HG02852 (cell line): ENCODE measurements around the gene RNASE4.
A peak's percentile ranks its signal among the peaks of the same experiment; 100 is the strongest.

Source experiments
- ATAC-seq: cut with Tn5 transposase; IDR thresholded peaks from one replicate; pipeline ENCODE4 v1.9.1; 2021; ENCODE audit warnings: mild to moderate bottlenecking, moderate library complexity; ENCODE audit not compliant: unreplicated experiment

RNASE4 gene

DNA sequence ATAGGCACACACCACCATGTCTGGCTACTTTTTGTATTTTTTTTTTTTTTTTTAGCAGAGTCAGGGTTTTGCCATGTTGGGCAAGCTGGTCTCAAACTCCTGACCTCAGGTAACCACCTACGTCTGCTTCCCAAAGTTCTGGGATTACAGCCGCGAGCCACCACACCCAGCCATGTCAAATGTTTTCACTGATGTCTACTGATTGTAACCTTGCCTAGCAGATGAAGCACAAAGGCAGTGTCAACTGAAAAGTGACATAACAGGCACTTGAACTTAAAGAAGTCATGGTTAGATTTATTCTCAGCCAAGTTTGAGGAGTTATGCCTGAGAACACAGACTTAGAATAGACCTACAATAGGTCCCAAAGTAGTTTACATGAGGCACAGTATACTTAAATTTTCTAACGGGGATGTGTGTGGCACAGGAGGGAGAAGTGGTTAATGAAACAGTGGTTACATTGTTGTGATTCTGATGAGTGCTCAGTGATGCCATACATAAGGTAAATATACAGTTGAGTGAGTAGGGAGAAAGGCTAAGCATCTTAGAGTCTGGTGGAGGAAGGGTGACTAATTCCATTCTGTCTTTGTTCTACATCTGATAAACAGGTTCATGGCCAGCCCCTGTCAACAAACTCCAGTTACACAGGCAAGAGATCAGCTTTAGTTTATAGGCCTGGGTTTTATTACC is 12.6 kb upstream of the RNASE4 start:
- ATAC-seq, result peak; percentile 42

DNA sequence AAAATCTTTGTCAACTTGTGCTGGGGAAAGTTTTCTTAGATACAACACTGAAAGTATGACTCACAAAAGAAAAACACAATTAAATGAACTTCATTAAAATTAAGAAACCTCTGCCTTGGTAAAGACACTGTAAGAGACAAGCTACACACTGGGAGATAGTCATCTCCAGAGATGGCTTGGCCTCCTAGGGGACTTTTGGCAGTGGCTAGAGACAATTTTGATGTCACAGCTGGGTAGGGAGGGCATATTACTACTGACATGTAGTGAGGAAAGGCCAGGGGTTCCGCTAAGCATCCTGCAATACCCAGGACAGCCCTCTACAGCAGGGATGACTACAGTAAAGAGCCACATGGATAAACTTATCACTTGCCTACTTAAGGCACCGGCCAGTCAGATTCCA is 8.7 kb upstream of the RNASE4 start:
- peak; percentile 62 for ATAC-seq

DNA sequence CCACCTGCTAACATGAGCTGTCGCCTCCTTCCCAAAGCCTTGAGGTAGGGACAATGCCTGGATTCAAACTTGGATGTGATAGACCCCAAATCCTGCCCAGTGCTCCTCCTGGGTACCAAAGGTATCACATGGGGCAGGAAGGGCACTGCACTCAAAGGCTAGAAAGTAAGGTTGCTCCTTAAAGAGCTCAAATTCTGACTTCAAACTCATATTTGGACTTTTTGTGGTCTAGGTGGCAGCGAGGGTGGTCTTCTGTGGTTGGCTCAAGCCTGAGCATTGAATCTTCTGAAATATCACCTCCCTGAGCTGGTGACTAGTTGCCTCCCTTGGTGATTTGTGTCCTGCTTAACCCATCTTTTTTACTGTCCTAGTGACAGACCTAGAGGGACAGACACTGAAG is 8.3 kb upstream of the RNASE4 start:
- ATAC-seq, result no peak

DNA sequence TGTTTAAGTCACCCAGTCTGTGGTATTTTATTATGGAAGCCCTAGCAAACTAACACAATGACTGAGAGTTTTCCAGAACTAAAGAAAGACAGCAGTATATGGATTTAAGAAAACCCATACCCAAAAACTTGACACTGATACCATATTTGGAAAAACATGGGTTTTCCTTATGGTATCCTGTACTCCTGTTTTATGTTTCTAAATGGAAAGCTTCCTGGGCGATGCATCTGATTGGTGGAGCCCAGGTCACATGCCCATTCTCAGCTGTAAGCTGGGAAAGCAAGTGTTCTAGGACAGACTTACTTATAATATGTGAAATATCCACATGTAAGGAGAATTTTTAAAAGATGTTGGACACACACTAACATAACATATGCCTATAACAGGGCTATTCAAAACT is 4.5 kb upstream of the RNASE4 start:
- ATAC-seq, result no peak

DNA sequence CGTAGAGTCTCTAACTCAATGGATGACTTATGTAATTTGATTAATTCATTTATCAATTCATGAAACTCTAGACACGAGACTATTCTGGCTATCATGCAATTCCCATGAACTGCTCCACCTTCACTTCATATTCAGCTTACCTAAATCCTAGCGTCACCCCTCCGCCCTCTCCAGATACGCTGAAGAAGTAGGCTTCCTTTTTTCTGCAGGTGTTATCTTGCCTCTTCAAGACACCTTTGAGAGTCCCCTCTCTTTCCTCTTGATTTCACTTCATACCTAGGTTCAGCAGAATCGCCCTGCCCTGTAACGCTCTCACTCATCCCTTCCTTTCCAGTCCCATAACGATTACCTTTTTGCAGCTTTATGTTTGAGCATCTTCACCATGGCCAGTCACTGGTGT is 4.0 kb upstream of the RNASE4 start:
- ATAC-seq, result no peak

DNA sequence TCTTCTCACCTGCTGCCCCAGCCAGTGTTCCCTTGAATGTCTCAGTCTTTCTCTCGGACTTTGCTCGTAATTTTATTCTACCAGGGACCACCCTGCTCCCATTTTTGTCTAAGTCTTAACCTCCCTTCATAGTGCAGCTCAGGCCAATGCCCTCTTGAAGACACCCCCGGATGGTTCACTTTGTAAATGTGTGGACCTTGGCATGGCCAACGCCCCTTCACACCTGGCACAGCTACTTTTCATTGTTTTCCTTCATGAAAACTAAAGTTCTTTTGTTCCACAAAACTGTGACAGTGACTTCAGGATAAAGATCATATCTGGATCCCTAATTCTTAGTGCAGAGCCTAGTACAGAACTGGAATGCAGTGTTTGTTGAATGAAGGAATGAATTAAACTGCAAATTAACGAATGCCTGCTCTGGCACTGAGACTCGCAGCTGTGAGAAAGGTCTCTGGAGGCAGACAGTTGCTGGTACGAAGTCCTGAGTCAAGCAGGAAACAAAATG is 3.5 kb upstream of the RNASE4 start:
- ATAC-seq, result peak; percentile 26

DNA sequence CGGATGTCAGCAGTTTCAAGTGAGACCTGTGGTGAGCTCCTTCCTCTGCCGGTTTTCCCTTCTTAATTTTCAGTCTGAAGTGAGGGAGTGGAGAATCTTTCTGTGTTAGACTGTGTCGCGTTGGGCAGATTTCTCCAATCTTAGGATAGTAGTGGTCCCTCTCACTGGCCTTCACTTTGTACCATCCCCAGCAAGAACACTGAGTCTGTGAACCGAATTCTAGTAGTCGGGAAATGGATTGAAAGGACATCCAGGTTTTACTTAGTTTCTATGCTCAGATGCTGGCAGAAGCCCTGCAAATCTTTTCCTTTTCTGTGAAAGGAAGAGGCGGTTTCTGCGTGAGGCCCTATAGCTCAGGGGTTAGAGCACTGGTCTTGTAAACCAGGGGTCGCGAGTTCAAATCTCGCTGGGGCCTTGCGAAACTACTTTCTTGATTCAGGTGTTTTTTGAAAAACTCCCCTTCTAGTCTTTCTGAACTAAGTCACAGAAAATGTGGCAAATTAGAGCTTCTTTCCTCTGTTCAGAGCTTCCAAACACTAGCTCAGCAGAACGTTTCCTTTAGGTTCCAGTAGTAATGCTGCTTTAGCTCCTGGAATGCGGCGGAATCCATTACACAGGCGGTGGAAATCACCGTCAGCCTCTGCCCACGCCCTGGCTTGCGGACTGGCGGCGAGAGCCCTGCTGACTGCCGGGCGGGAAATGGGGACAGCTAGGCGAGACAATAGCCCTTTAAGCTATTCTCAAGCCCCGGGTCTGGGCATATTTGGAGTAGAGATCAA is 2.8 kb upstream of the RNASE4 start:
- ATAC-seq, result peak; percentile 22

DNA sequence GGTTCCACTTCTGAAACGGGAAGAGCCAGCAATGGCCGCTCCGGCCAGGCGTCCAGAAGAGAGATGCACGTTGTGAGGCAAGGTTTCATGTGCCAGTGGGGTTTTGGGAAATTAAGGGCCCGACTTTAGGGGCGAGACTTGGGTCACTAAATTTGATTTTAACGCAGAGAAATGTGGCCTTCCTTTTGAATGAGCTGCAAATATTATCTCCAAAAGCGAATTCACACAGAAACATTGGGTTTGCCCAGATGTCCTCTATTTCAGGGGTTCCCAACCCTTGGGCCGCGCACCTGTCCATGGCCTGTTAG is 2.3 kb upstream of the RNASE4 start:
- ATAC-seq, result no peak

DNA sequence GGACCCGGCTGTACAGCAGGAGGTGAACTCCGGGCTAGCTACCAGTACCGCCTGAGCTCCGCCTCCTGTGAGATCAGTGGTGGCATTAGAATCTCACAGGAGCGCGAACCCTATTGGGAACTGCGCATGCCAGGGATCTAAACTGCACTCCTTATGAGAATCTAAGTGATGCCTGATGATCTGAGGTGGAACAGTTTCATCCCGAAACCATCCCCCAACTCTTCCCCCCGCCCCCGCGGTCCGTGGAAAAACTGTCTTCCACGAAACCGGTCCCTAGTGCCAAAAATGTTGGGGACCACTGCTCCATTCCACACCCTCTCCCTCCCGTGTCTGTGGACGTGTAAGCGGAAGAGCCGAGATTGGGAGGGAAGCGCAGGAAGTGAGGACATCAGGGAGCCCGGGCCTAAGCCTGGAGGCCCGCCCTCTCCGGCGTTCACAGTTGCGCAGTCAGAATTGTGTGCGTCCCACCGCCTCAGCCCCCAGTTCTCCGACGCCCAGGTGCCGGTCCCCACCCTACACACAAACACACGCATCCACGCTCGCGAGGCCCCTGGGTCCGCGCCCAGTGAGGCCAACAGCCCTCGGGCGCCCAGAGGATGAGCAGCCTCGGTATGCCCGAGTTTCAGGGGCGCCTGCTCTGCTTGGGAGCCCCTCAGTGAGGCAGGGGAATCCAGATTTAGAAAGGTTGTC is 1.8 kb upstream of the RNASE4 start:
- peak; percentile 45 for ATAC-seq

DNA sequence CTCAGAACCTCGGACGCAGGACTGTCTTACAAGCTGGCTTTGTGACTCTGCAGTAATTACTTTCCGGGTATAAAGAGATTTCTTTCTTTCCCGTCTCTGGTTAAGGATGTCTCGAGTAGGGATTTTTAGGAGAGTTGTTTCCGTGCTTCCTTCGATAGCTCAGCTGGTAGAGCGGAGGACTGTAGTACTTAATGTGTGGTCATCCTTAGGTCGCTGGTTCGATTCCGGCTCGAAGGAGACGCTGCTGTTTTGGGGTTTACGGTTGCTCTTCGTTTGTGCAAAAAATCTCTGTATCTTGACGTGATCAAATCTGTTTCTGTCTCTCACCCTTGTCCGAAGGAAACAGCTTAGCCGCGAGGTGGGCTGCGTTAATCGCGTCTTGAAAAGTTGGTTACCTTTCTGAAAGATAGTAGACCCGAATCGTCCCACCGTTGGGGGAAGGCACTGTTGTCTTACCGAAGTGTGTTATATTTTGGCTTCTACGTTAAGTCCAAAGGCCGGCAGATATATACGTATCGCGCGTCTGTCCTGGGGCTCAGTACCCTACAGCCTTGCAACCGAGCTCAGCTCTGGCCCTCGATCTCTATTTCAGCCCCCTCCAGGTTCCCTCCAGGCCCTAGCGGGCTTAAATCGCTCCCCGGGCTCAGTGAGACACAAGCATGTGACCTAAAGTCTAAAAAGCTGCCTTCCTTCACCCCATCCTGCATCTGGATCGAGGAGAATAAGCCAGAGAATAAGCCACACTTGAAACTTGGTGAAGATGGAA is 1.1 kb upstream of the RNASE4 start:
- ATAC-seq, result peak; percentile 28

DNA sequence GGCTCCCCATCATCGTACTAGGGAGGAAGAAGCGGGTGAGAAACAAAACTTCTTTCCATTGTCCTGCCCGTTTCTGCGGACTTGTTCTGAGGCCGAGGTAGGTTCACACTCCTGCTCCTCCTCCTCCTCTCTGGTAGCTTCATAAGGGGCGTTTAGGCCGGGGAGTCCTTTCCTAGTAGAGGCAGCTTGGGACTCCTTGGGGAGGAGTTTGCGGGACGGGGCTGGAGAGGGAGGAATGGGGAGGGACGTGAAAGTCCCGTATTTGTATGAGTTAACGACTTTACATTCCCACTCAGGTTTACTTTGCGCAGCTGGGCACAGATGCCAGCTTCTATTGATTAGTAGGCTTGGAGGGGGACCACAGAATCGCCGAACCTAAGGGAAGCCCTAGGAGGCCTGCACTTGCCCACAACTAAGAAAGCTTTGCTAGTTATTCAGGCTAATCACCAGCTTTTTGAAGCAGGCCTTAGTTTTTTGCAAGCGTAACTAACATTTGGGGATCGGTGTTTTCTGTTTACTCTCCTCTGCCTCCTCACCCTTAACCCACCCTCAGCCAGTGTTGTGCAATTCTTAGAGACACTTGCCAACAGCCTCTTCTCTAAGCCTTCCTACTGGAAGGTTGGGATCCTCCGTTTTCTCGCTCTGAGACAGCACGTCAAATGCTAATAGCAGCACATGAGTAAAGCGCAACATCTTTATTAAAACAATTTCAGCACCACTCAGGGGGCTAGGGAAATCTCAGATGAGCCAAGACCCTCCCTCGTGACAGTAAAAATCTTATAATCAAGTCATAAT is 499 bp downstream of the RNASE4 start:
- no peak for ATAC-seq

DNA sequence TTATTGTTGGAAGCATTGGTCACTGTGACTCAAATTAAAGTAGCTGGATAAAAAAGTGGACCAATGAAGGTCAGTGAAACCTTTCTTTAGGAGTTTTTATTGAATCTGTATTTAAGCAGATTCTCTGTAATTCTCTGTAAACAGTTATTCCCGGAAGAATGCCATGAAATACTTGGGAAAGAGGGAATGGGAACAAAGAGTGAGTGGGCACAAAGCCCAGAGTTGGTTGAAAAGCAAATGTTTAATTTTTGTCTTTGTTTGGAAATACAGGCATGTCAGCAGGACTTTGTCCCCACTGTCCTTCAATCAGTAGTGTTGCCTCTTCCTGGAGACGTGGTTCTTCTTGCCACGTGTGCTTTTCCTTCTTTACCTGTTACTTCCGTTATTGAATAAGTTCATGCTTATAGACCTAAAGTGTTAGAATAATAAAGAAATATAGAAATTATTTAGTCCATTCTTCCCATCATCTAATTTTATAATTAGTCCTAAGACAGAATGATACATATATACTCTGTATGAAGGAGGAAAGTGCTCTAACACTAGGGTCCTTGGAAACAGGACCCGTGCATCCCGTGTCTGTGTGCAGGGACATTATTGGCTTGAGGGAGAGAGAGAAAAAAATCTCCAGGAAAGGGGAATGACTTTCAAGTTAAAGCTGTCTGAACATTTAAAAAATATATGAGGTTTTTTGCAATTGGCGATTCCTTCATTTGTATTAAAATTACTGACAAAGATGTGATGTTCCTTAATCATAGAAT is 2.2 kb downstream of the RNASE4 start:
- no peak for ATAC-seq

DNA sequence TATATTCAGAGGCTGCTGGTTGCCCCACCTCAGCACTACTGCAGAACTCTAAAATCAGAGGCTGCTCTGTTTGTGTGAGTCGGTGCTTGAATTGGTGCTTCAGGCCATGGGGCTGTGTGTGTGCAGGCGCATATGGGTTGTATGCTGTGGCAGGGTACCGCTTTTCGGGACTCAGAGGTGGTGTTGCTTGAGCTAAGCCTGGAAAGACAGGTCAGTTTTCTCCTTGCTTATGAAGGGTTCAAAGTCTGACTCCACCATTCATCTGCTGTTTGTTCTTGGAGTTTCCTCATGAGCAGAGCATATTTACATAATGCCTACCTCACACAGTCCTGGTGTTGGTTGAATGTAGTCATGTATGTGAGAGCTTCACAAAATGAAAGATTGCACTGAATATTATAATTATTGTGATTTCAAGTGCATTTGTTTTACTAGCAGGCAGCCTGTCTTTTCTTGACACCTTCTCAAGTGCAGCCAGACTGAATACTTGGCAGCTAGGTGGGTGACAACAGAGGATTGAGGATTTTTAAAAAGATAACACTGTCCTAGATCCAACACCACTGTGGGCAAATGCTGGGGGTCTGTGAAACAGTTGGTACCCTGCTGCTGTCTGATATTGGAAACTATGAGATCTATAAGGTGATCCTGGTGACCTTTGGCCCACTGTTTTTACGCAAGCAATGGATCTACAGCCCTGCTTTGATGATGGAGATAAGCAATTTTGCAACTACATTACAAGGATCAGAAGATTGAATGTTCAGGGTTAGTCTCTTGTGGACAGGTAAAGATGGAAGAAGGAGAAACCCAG is 3.2 kb downstream of the RNASE4 start:
- ATAC-seq, result no peak

DNA sequence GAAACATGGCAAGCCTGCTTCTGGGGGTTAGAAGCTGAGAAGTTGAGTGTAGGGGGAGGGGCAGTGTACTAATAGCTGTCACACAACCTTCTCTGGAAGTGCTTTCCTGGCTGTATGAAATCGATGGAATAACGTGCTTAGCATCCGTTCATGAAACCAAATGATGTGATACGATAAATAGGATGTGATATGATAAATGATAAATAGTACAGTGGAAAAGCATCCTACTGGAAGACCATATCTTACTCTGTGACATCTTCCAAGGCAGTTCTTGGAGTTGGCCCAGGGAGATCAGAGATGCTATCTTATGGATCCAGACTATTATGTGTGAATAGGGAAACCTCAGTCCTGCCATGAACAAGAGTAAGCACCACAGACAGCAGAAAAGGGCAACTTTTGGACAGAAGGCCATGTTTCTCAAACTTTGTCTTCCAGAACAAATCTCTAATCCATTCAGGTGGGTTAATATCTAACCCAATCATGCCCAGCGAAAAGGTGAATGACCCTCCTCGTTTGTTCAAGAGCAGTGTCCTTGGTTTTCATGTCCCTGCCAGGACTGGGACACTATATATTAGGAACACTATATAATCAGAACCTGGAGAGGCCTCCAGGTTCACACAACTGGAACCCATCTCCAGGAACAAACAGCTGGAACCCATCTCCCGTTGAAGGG is 3.9 kb downstream of the RNASE4 start, which contains the start of gene ANG:
Gene ANG, plus strand, starts transcription at position 598 of the 673 bp plus-strand sequence. CDS start 4,801 bp downstream, outside the sequence.
- ATAC-seq, result no peak

DNA sequence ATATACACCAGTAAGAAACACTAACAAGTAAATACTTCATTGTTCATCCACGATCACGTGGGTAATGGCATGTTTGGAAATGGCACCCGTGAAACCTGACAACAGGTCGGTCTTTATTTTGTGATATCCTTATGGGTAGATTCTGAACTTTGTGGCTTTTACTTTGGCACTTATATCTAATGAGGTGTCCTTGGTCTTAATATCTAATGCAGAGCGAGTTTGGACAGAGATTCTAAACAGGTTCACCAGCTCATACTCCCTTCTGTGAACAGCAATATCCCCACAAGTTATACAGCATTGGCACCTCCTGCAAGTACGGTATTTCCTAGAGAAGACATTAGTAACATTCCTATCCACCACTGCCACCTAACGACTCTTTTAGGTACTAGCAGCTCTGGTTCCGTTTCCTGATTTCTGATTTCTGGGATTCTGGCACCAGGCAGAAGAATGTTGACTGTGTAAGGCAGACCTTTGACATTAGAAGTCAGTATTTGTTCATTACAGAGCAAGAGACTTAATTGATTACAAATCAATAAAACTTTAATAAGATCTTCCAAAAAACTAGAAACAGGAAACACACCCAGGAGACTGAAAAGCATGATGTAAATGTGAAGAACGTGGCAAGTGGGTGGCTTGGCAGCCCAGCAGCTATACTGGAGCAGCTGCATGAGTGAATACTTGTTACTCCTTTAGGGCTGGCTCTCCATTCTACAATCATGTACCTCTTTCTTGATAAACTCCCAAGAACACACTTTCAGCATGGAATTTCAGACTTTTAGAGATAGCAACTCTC is 6.7 kb downstream of the RNASE4 start:
- no peak for ATAC-seq

DNA sequence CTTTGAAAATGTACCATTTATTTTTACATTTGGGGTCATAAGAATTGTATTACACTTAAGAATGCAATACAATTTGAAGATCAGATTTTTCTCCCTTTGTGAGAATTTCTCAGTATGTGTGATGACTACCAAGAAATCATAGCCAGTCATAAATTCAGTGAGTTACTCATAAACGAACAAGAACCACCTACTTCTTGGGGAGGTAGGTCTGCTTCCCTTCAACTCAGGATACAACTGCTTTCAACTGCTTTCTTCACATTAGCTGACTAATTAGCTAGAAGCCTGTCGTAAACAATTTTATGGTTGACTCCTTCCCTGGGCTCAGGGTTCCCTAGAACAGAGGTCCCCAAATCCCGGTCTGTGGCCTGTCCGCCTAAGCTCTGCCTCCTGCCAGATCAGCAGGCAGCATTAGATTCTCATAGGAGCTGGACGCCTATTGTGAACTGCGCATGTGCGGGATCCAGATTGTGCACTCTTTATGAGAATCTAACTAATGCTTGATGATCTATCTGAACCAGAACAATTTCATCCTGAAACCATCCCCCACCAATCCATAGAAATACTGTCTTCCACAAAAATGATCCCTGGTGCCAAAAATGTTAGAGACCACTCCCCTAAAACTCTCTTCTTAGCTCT is 7.9 kb downstream of the RNASE4 start:
- no peak for ATAC-seq

DNA sequence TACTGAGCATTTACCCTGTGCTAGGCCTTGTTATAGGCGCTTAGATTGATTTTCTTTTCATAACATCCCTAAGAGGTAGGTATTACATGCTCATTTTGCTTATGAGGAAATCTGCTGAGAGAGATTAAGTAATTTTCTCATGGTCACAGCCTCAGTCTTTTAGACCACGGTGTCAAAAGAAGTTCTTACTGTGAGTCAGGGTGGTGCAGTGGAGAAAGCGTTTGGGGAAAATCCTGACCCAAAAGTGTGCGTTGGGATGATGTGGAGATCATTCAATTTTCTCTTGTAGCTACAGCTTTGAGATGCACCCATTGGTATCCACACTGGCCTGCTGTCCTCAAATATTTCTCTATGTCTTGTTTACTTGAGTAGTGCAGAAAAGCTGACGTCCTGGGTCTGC is 12.4 kb downstream of the RNASE4 start:
- no peak for ATAC-seq
